Esophagus muscularis mucosa (tissue), 4 donors: ENCODE data around the gene NPTX1.

Experiments
- EP300 ChIP-seq: sonication (generic); formaldehyde crosslinking; IDR thresholded peaks from one replicate; pipeline ENCODE4 v1.6.1; 2017; ENCODE audit warnings: antibody characterized with exemption
- POLR2A ChIP-seq: fragments of 450-650 bp; IDR thresholded peaks from one replicate; pipeline ENCODE4 v1.6.1; 2017; ENCODE audit warnings: antibody characterized with exemption, moderate library complexity, mild to moderate bottlenecking, low read depth
- POLR2AphosphoS5 ChIP-seq, 2 donors: sonication (generic); formaldehyde crosslinking; IDR thresholded peaks; one replicate each; pipeline ENCODE4 v1.6.1; 2017; ENCODE audit warnings: antibody characterized with exemption in 2 of 2
- TF ChIP-seq, protein P1 (sequence below), 3 experiments: fragments of 200-600 bp in 2 of 3; fragments of 450-650 bp in 1 of 3; sonication (generic) in 2 of 3; IDR thresholded peaks; one replicate each; pipeline ENCODE4 v1.5.1; 2017 to 2019; ENCODE audit warnings: antibody characterized with exemption in 3 of 3, mild to moderate bottlenecking in 2 of 3, moderate library complexity in 1 of 3

DNA sequence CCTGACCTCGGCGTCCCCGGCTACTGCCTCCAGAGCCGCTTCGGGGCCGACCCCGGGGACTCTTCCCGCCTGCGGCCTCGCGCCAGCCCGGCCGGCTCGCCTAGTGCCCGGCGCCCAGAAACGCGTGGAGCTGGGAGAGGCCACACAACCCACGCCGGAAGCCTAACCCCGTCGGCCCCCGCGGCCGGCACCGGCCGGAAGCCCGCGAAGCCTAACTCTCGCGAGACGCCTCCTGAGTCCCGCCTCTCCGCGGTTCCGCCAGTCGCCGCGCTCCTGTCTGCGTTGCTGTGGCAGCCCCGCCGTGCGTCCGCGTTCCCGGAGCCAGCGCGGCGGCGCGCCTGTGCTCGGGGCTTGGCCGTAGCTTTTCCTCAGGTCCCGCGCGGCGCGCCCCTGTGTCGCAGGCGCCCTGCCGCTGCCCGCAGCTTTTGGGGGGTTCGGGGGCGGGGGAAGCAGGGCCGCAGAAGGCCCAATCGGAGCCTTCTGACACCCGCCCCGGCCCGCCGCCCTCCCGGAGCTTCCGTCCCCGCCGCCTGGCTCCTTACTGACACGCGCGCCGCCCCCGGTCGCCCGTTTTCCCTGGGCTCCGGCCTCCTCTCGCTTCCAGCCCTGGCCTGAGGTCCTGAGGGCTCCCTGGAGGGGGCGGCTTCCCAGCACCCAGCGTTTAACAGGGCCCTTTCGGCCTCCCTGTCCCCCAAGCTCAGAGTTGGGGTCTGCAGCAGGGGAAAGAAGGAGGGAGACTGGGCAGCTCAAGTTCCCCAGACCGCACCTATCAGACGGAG, 21.7 kb downstream of the NPTX1 start:
- TF ChIP-seq, protein P1, sequence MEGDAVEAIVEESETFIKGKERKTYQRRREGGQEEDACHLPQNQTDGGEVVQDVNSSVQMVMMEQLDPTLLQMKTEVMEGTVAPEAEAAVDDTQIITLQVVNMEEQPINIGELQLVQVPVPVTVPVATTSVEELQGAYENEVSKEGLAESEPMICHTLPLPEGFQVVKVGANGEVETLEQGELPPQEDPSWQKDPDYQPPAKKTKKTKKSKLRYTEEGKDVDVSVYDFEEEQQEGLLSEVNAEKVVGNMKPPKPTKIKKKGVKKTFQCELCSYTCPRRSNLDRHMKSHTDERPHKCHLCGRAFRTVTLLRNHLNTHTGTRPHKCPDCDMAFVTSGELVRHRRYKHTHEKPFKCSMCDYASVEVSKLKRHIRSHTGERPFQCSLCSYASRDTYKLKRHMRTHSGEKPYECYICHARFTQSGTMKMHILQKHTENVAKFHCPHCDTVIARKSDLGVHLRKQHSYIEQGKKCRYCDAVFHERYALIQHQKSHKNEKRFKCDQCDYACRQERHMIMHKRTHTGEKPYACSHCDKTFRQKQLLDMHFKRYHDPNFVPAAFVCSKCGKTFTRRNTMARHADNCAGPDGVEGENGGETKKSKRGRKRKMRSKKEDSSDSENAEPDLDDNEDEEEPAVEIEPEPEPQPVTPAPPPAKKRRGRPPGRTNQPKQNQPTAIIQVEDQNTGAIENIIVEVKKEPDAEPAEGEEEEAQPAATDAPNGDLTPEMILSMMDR (IDR thresholded peaks at IDR 0.05): peak in 1 of 3 experiments; percentile 19
- TF ChIP-seq POLR2A: peak; percentile 65
- TF ChIP-seq POLR2AphosphoS5 (IDR thresholded peaks at IDR 0.05): peak; percentile 90 to 97
- TF ChIP-seq EP300: no peak
